ENCODE results near the gene RALGAPB. TPM values are rescaled to one million over a fixed set of nuclear protein-coding genes. Genes with fewer than 3 reads are reported as not detected.

Gene RALGAPB
- total and polyA plus RNA-seq, 2 of the 13 experiments (the other 11 are each of a cell fraction or from before 2014, with no cell fraction given), result 17.6 to 30.6 TPM

DNA sequence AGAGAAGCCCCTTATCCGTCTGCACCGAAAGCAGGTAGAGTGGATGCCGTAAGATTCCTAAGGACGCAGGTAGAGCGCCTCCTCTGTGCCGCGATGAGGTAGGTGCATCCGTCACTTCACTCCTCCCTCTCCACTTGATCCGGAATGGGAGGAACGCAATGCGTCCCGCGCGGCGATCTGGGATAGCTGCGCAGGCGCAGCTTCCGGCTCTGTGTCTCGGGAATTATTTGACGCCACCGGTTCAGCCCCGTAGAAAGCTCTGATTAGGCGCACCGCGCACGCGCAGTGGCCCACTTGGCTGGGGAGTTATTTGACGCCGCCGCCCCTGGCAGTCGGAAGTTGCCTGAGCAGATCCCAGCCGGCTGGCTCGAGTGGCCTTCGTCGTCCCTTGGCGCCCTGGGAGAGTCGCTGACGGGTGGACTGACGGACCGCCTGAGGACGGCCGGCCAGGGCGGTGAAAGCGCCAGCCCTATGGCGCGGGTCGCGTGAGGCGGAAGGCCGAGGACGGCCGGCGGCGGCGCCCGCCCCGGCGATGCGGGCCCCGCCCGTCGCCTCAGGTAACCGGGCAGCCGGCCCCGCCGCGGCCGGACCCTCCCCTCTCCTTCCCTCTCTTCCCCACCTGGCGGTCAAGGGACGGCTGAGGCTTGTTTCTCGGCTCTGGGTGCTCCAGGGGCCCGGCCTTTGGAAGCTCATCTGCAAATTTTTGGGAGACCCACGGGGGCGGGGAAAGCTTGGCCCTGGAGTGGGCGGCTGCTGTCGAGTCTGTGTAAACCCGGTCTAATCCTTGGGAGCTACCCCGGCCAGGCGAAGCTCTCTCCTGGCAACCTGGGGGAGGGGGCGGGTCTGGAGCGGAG is at the start of gene RALGAPB (continued):
- TF ChIP-seq XBP1 (CRISPR knock-in tag; IDR thresholded peaks at IDR 0.05), result no peak
- no peak for TF ChIP-seq ZNF737 (CRISPR knock-in tag; IDR thresholded peaks at IDR 0.05; ENCODE audit: borderline replicate concordance)
- no peak for TF ChIP-seq NFRKB (IDR thresholded peaks at IDR 0.05)
- TF ChIP-seq MTF1 (CRISPR knock-in tag; IDR thresholded peaks at IDR 0.05), result peak; percentile 71; the same call in 1 of the 2 replicates
- TF ChIP-seq SRSF9 (IDR thresholded peaks at IDR 0.05; ENCODE audit: borderline replicate concordance, insufficient read depth, low read depth, low read length, poor library complexity, severe bottlenecking), result no peak
- TF ChIP-seq, protein P1, sequence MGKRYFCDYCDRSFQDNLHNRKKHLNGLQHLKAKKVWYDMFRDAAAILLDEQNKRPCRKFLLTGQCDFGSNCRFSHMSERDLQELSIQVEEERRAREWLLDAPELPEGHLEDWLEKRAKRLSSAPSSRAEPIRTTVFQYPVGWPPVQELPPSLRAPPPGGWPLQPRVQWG (CRISPR knock-in tag; IDR thresholded peaks at IDR 0.05; ENCODE audit: borderline replicate concordance, low read depth), result no peak
- TF ChIP-seq ZNF598 (CRISPR knock-in tag; IDR thresholded peaks at IDR 0.05; ENCODE audit: borderline replicate concordance), result peak; percentile 97
- TF ChIP-seq, protein P2, sequence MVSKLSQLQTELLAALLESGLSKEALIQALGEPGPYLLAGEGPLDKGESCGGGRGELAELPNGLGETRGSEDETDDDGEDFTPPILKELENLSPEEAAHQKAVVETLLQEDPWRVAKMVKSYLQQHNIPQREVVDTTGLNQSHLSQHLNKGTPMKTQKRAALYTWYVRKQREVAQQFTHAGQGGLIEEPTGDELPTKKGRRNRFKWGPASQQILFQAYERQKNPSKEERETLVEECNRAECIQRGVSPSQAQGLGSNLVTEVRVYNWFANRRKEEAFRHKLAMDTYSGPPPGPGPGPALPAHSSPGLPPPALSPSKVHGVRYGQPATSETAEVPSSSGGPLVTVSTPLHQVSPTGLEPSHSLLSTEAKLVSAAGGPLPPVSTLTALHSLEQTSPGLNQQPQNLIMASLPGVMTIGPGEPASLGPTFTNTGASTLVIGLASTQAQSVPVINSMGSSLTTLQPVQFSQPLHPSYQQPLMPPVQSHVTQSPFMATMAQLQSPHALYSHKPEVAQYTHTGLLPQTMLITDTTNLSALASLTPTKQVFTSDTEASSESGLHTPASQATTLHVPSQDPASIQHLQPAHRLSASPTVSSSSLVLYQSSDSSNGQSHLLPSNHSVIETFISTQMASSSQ (IDR thresholded peaks at IDR 0.05; ENCODE audit: low read depth), result no peak
- TF ChIP-seq, protein P2 (CRISPR knock-in tag; IDR thresholded peaks at IDR 0.05; ENCODE audit: borderline replicate concordance), result peak; percentile 42; the same call in 1 of the 2 replicates
- TF ChIP-seq ZNF841 (CRISPR knock-in tag; IDR thresholded peaks at IDR 0.05; ENCODE audit: borderline replicate concordance), result no peak
- TF ChIP-seq, protein P3, sequence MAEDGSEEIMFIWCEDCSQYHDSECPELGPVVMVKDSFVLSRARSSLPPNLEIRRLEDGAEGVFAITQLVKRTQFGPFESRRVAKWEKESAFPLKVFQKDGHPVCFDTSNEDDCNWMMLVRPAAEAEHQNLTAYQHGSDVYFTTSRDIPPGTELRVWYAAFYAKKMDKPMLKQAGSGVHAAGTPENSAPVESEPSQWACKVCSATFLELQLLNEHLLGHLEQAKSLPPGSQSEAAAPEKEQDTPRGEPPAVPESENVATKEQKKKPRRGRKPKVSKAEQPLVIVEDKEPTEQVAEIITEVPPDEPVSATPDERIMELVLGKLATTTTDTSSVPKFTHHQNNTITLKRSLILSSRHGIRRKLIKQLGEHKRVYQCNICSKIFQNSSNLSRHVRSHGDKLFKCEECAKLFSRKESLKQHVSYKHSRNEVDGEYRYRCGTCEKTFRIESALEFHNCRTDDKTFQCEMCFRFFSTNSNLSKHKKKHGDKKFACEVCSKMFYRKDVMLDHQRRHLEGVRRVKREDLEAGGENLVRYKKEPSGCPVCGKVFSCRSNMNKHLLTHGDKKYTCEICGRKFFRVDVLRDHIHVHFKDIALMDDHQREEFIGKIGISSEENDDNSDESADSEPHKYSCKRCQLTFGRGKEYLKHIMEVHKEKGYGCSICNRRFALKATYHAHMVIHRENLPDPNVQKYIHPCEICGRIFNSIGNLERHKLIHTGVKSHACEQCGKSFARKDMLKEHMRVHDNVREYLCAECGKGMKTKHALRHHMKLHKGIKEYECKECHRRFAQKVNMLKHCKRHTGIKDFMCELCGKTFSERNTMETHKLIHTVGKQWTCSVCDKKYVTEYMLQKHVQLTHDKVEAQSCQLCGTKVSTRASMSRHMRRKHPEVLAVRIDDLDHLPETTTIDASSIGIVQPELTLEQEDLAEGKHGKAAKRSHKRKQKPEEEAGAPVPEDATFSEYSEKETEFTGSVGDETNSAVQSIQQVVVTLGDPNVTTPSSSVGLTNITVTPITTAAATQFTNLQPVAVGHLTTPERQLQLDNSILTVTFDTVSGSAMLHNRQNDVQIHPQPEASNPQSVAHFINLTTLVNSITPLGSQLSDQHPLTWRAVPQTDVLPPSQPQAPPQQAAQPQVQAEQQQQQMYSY (CRISPR knock-in tag; IDR thresholded peaks at IDR 0.05), result peak; percentile 69; the same call in 1 of the 2 replicates
- peak; percentile 67; the same call in 1 of the 2 replicates for TF ChIP-seq REPIN1 (CRISPR knock-in tag; IDR thresholded peaks at IDR 0.05; ENCODE audit: borderline replicate concordance, low read depth)
- TF ChIP-seq, protein P4, sequence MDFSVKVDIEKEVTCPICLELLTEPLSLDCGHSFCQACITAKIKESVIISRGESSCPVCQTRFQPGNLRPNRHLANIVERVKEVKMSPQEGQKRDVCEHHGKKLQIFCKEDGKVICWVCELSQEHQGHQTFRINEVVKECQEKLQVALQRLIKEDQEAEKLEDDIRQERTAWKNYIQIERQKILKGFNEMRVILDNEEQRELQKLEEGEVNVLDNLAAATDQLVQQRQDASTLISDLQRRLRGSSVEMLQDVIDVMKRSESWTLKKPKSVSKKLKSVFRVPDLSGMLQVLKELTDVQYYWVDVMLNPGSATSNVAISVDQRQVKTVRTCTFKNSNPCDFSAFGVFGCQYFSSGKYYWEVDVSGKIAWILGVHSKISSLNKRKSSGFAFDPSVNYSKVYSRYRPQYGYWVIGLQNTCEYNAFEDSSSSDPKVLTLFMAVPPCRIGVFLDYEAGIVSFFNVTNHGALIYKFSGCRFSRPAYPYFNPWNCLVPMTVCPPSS (IDR thresholded peaks at IDR 0.05), result no peak
- TF ChIP-seq ZNF354B (CRISPR knock-in tag; IDR thresholded peaks at IDR 0.05), result no peak
- TF ChIP-seq ADNP (CRISPR knock-in tag; IDR thresholded peaks at IDR 0.05), result 0 out of 2 replicates have a peak, but pooled peaks have one; percentile 14
- TF ChIP-seq ZNF572 (CRISPR knock-in tag; IDR thresholded peaks at IDR 0.05), result peak; percentile 16
- TF ChIP-seq PPARG (CRISPR knock-in tag; conservative IDR thresholded peaks at IDR 0.05), result peak; percentile 55
